ENCODE measurements around the gene NTN5.
"Not testable (repeated sequence)": the region's sequence is repeated elsewhere in the genome, so short reads cannot be mapped to it uniquely, and the experiment has no call there.

NTN5 gene

DNA sequence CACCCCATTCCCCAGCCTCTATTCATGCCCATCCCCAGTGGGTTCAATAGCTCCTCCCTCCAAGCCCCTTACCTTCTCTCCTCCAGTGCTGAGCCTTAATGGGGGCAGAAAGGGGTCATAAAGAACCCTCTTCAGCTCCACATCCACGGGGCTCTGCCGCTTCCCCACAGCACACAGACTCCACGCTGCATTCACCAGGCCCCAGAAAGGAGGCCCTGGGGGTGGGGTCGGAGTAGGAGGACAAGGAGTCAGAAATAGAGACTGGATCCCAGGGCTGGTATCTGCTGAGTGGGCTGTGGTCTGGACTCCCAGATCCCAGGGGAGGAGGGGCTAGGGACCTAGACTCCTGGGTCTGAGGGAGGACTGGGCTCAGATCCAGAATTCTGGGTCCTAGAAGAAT is 28.5 kb downstream of the NTN5 start:
- DNase-seq, result no peak

GRCh38 chr19:48642862-48643261 is 30.0 kb downstream of the NTN5 start:
- no peak for DNase-seq

DNA sequence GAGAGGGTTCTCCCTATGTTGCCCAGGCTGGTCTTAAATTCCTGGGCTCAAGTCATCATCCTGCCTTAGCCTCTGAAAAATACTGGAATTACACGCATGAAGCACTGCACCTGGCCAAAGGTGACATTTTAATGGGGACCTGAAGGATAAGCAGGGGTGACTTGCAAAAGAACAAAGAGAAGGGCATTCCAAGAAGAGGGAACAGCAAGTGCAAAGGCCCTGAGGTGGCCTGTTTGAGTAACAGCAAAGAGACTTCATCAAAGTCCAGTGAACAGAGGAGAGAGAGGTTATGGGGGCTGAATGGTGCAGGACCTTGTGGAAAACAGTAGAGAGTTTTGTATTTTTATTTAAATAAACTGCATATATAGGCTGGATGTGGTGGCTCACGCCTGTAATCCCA is 31.0 kb downstream of the NTN5 start:
- no peak for DNase-seq

DNA sequence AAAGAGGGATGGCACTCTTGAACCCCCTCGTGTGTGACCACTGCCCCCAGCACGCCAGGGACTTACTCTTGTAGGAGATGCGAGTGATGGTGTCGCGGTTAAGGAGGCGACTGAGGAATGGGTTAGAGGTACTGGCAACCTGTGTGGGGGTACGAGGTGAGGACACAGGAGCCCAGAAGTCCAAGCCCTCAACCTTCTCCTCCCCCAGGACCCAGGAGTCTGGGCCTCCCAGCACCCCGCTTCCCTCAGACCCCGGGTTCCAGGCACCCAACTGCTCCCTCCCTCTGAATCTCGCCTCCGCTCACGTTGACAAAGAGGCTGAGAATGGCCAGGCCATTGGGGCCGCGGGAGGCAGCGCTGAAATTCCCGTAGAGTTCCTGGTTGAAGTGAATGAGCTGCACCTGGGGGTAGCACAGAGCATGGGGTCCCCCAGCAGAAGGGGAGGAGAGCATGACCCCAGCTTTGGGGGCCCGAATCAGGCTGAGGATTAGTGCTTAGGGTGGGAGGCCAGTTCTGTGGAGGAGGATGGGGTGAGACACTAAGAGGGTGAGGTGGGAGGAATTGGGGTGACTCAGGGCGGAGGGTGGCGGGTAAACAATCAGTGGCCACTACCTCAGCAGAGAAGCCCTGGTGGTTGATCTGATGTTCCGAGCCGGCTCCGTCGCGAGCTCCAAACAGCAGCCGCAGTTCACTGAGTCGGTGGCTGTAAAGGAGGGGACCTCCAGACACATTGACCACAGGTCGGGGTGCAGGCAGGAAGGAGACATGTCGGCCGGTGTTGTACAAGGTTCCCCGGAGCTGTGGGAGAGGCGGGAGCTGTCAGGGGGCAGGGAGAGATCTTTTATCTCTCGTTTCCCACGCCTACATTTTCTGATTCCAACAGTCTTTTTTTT is 33.1 kb downstream of the NTN5 start:
- no peak for DNase-seq

- no peak for DNase-seq
Measured at GRCh38 chr19:48638831-48639381, 33.9 kb downstream of the NTN5 start.

GRCh38 chr19:48637948-48638830 is 34.6 kb downstream of the NTN5 start:
- peak; percentile 92 for DNase-seq

DNA sequence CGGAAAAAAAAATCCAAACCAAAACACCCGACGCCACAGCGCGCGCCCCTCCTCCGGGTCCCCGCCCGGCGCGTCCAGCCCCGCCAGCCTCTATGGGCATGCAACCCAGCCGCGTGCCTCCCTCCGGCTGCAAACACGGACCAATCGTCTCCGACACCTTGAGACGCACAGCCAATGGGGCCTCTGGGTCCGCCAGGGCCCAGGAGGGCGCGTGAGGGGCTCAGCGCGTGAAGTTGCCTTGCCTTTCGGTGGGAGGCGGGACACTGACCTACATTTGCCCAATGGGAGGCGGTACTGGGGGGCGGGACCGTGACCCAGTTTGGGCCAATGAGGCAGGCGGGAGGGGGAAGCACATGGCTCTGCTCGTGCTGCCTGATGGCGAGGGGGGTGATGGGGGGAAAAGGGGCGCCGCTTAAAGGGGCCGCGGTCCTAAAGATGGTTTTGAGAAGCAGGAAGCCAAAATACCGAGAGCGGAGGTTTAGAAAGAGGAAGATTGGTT is 35.3 kb downstream of the NTN5 start:
- peak; percentile 99 for DNase-seq

DNA sequence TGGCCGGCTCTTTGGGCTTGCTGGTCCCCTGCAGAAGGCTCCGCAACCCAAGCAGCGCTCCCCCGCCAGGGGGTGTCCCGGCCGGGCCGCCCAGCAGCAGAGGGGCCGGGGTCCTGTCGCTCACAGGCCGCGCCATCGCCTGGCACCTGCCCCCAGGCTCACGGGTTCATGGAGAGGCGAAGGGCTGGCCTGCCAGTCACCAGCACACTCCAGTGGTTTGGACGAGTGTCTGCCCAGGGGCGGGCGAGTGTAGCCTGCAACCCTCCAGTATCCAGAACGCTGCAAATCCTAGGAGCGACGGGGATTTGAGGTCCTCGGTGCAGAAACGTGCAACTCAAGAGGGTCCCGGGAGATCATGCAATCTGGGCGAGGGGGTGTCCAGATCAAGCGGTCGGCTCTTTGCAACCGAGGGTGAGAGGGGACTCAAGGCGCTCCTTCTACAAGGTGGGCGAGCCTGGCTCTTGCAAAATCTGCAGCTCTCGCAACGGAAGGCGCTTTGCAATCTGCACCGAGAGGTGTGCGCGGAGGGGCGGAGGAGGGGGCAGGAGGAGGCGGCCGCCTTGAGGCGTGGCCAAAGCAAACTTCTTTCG is 35.9 kb downstream of the NTN5 start, which contains the start of gene DBP:
Gene DBP, minus strand, starts transcription at position 521 of the 590 bp plus-strand sequence. Its CDS starts 385 bp downstream, at position 136.
- DNase-seq, result peak; percentile 60

DNA sequence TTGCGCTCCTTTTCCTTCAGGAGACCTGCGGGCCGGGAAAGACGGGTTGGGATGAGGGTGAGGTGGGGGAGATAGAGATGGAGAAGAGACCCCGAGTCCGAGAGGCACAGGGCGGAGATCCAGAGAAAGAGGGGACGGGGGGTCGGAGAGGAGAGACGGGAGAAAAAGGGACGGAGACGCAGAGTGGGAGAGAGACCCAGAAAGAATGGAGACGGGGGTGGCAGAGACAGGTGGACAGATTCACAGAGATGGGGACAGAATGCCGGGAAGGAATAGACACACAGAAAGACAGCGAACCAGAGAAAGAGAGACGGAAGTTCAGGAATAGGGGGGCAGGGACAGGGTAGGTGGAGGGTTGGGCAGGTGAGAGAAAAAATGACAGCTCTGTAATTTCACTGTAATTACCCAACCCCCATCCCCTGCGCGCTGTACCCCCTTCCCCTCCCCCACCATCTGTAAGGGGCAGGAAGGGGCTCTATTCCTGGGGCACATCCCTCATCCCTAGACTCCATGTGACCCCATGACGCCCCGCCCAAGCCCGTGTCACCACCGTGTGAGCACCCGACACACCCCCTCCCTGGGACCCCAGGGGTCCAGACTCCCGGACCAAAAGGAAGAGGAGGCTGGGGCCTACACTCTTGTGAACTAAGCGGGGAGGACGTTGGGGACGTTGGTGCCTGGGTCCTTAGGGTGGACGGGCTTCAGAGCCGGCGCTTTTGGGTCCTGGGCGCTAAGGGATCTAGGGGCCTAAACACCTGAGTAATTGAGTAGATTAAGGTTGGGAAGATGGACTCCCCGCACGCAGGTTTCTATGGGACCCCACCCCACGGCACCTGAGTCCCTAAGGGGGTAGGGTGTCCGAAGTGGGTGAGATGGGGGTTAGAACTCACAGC is 36.6 kb downstream of the NTN5 start:
- DNase-seq, result peak; percentile 51

GRCh38 chr19:48635263-48635965 is 37.4 kb downstream of the NTN5 start:
- peak; percentile 68 for DNase-seq

GRCh38 chr19:48634424-48635262 is 38.2 kb downstream of the NTN5 start:
- DNase-seq, result peak; percentile 94

- no peak for DNase-seq
Measured at GRCh38 chr19:48634036-48634342, 38.8 kb downstream of the NTN5 start.

- peak; percentile 38 for DNase-seq
Measured at GRCh38 chr19:48633148-48634035, 39.4 kb downstream of the NTN5 start.

DNA sequence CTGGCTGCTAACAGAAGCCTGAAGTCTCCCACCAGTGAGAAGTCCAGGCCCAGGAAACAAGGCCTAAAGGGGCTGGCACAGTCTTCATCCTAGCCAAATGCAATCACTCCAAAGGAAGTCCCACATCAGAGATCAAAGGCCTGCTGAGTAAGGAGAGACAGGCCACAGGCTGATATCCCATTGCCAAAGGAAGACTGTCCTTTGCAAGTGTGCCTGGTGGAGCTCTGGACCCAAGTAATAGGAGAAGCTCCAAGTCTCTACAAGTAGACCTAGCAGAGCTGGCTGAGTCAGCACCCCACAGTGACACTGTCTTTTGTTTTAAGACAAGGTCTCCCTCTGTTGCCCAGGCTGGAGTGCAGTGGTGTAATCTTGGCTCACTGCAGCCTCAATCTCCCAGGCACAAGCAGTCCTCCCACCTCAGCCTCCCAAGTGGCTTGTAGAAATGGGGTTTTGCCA is 40.1 kb downstream of the NTN5 start:
- DNase-seq, result no peak

DNA sequence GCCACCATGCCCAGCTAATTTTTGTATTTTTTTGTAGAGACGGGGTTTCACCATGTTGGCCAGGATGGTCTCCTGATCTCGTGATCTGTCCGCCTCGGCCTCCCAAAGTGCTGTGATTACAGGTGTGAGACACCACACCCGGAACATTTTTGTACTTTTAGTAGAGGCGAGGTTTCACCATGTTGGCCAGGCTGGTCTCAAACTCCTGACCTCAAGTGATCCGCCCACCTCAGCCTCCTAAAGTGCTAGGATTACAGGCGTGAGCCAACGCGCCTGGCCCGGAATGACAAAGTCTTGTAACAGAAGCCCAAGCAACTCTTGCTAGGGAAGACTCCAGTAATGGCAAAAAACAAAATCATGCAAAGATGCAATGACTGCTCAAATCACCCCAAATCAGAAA is 40.5 kb downstream of the NTN5 start:
- not testable (repeated sequence) for DNase-seq

GRCh38 chr19:48631225-48631624 is 41.6 kb downstream of the NTN5 start:
- no peak for DNase-seq

DNA sequence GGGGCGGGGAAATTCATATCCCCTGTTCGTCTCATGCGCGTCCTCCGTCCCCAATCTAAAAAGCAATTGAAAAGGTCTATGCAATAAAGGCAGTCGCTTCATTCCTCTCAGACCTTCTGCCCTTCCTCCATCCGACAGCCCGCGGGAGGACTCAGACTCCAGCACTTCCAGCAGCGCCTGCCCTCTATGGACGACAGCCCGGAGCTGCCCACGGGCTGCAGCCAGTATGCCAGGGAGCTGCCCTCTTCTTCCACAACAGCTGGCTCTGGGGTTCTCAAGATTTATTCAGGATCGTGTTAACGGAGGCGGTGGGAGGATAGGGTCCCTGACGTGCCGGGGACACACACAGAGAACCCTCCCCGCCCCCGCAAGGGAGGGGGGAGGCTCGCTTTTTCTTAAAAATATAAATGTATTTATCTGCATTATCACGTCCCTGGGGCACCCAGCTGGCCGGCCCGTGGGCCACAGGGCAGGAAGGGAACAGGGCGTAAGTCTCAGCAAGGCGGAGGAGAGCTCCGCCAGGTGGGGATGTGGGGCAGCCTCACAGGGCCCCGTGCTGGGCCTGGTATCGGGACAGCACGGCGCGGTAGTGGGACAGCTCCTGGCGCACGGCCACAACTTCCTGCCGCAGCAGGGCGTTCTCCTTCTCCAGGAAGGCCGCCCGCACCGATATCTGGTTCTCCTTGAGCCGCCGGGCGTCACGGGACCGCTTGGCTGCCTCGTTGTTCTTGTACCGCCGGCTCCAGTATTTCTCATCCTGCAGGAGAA is 42.3 kb downstream of the NTN5 start:
- DNase-seq, result peak; percentile 76

Data from left hindlimb (tissue), 1 donor.